ENCODE measurements around the gene LSAMP. TPM values are rescaled to one million over a fixed set of nuclear protein-coding genes. Genes with fewer than 3 reads are reported as not detected.

The LSAMP gene
- total RNA-seq, 4 donors from 2014 or later, result 1.2 to 3.0 (median 1.8) TPM

DNA sequence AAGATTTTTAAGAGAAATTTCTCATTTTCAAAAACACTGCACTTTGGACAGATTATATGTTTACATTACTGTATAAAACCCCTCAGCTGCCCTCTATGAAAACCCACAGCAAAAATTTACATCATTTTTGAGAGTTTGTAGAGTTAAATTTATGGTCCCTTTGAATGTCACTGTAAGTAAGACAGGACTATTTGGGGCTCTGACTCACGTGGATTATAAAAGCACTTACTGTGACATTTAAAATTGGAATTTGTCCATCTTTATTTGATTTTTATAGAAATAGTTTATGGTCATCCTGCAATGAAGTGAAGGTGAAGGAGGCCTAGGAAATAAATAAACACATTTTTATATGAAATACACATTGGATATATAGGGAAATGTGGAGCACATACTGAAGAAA lies 672.3 kb downstream of the LSAMP start:
- 29% methylated on average over 1 of the region's 1 CpG for WGBS
- TF ChIP-seq POLR2AphosphoS5 (IDR thresholded peaks at IDR 0.05) (no peak), POLR2A (IDR thresholded peaks at IDR 0.05; ENCODE audit: low read depth) (no peak), EP300 (IDR thresholded peaks at IDR 0.05) (no peak)
- TF ChIP-seq, protein P1, sequence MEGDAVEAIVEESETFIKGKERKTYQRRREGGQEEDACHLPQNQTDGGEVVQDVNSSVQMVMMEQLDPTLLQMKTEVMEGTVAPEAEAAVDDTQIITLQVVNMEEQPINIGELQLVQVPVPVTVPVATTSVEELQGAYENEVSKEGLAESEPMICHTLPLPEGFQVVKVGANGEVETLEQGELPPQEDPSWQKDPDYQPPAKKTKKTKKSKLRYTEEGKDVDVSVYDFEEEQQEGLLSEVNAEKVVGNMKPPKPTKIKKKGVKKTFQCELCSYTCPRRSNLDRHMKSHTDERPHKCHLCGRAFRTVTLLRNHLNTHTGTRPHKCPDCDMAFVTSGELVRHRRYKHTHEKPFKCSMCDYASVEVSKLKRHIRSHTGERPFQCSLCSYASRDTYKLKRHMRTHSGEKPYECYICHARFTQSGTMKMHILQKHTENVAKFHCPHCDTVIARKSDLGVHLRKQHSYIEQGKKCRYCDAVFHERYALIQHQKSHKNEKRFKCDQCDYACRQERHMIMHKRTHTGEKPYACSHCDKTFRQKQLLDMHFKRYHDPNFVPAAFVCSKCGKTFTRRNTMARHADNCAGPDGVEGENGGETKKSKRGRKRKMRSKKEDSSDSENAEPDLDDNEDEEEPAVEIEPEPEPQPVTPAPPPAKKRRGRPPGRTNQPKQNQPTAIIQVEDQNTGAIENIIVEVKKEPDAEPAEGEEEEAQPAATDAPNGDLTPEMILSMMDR (IDR thresholded peaks at IDR 0.05), result no peak
- no peaks in the 10 kb centered on the region for H3K4me1 ChIP-seq
- H3K27me3 ChIP-seq, result no peaks in the 10 kb centered on the region
- H3K27ac ChIP-seq (replicated peaks in 1 of 4), result no peak overlapping the region
- no peaks in the 10 kb centered on the region for H3K36me3 ChIP-seq
- no peaks in the 10 kb centered on the region for H3K9me3 ChIP-seq
- intact Hi-C loops (cut with DNase I), result no loop called here
- no peak overlapping the region for H3K4me3 ChIP-seq
- DNase-seq (ENCODE audit: extremely low spot score), result no peak

DNA sequence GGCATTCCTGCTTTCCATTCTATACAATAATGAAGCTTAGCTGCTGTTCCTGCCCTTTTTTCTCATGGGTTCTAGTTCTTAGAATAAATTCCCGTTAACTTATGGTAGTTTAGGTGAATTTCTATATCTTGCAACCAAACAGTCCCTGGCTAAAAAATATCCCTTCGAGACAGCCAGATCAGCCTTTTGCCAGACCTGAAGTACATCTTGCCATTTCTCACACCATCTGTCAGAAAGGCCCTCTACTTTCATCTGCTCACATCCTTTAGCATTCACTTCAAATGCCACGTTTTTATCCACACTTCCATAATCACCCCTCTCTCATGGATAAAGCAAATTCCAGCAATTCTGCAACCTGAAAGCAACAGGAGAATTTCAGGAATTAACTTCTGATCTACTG lies 676.6 kb downstream of the LSAMP start:
- 77% methylated on average over 3 of the region's 3 CpGs for WGBS
- no peaks in the 10 kb centered on the region for H3K9me3 ChIP-seq
- intact Hi-C loops (cut with DNase I), result no loop called here
- H3K4me3 ChIP-seq, result no peak overlapping the region
- H3K36me3 ChIP-seq, result no peaks in the 10 kb centered on the region
- H3K27ac ChIP-seq (replicated peaks in 1 of 4), result no peak overlapping the region
- peaks cover 0 to 16% (median 9%) of the 10 kb centered on the region in 4 donors for H3K4me1 ChIP-seq
- no peak for DNase-seq (ENCODE audit: extremely low spot score)
- TF ChIP-seq POLR2A (IDR thresholded peaks at IDR 0.05; ENCODE audit: low read depth) (no peak), POLR2AphosphoS5 (IDR thresholded peaks at IDR 0.05) (no peak), EP300 (IDR thresholded peaks at IDR 0.05) (no peak)
- TF ChIP-seq, protein P1 (IDR thresholded peaks at IDR 0.05), result no peak
- H3K27me3 ChIP-seq, result no peaks in the 10 kb centered on the region

DNA sequence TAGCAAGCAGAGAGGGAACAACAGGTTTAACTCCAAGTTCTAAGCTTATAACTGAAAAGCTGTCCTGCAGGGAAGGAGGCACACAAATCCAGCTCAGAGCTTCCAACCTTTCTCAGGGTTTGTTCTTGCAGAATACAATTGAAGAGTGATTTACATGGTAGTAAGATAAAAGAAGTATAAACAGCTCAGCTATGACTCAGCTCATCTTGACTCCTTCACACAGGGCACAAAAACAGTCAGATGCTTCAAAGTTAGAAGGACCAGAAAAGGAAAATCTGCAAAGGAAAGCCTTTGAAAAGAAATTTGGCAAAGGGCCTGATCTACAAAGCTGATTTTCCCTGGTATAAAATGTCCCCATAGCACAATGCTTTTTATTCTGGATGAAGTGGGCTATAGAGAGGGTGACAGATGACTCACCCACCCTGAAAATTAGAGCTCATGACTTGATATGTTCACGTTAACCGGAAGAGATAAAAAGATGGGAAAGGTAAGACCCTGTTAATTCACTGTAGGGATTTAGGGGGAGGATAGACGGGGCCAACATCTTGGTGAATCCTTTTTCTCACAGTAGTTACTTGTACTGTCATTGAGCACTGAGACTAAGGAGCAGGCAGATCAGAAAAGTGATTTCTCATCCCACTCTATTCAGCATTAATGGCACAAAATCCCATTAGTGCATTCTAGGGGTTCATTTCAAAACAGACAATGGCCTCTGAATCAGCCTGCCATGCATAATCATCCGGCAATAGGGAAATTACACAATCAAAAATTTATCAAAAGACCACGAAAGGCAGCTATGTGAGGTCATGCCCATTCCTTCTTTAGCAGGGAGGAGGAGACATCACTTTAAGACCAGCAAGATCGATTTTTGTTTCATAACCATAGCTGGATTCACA lies 678.5 kb downstream of the LSAMP start:
- no peak for TF ChIP-seq EP300 (IDR thresholded peaks at IDR 0.05)
- TF ChIP-seq POLR2A (IDR thresholded peaks at IDR 0.05; ENCODE audit: low read depth), result no peak
- no peak for TF ChIP-seq POLR2AphosphoS5 (IDR thresholded peaks at IDR 0.05)
- TF ChIP-seq, protein P1 (IDR thresholded peaks at IDR 0.05), result no peak
- Histone ChIP-seq H3K27me3 (no peaks in the 10 kb centered on the region), H3K4me3 (no peak overlapping the region), H3K27ac (replicated peaks in 1 of 4) (no peak overlapping the region), H3K4me1 (peaks cover 0 to 16% (median 9%) of the 10 kb centered on the region in 4 donors), H3K9me3 (no peaks in the 10 kb centered on the region), H3K36me3 (no peaks in the 10 kb centered on the region)
- 72% methylated on average over 6 of the region's 6 CpGs for WGBS
- DNase-seq (ENCODE audit: extremely low spot score), result no peak
- intact Hi-C loops (cut with DNase I), result no loop called here

DNA sequence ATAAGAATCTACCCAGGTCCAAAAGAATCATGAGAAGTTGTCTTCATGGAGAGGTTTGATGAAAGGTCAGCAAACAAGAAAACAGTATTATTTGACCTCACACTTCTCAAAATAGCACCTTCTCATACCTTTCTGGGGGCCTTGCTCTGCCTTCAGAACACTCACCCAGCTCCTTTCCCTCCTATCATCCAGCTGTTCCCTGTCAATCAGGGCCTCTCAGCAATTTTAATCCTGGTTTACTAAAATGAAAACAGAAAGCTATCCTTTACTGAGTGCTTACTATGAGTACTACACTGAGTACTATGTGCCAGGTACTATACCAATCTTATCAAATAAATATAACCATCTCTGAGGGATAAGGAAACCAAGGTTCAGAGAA lies 683.4 kb downstream of the LSAMP start:
- intact Hi-C loops (cut with DNase I), result no loop called here
- peaks cover 0 to 11% (median 7%) of the 10 kb centered on the region in 4 donors for H3K4me1 ChIP-seq
- H3K36me3 ChIP-seq, result no peaks in the 10 kb centered on the region
- H3K9me3 ChIP-seq, result no peaks in the 10 kb centered on the region
- no peak overlapping the region for H3K4me3 ChIP-seq
- H3K27ac ChIP-seq (replicated peaks in 1 of 4), result no peak overlapping the region
- no peak for DNase-seq (ENCODE audit: extremely low spot score)
- no peak for TF ChIP-seq EP300 (IDR thresholded peaks at IDR 0.05)
- no peak for TF ChIP-seq POLR2A (IDR thresholded peaks at IDR 0.05; ENCODE audit: low read depth)
- no peak for TF ChIP-seq POLR2AphosphoS5 (IDR thresholded peaks at IDR 0.05)
- TF ChIP-seq, protein P1 (IDR thresholded peaks at IDR 0.05), result no peak
- H3K27me3 ChIP-seq, result no peaks in the 10 kb centered on the region

Measured in esophagus muscularis mucosa (tissue), 4 donors.